NT2/D1 (cell line): ENCODE data around the gene SPECC1L.
A peak's percentile ranks its signal among the peaks of the same experiment; 100 is the strongest.

Experiments
- DNase-seq: peaks from one replicate; pipeline ENCODE4 v3.0.0-alpha.2; 2011; ENCODE audit warnings: low read depth, low spot score
- H3K27me3 ChIP-seq: 2 replicates; pipeline ENCODE4 v1.6.0; 2011; ENCODE audit warnings: mild to moderate bottlenecking; ENCODE audit not compliant: insufficient read length, insufficient read depth
- H3K36me3 ChIP-seq: 2 replicates; pipeline ENCODE4 v1.6.1; 2011; ENCODE audit warnings: mild to moderate bottlenecking, low read length, mixed read lengths; ENCODE audit not compliant: insufficient read depth, insufficient read length
- H3K4me1 ChIP-seq: 2 replicates; pipeline ENCODE4 v1.5.1; 2011; ENCODE audit not compliant: insufficient read depth, insufficient read length
- H3K4me3 ChIP-seq: 2 replicates; pipeline ENCODE4 v1.5.1; 2011; ENCODE audit warnings: low read depth; ENCODE audit not compliant: insufficient read length
- H3K9ac ChIP-seq: 2 replicates; pipeline ENCODE4 v1.6.0; 2011; ENCODE audit warnings: low read depth; ENCODE audit not compliant: insufficient read length
- H3K9me3 ChIP-seq: 2 replicates; pipeline ENCODE4 v1.5.1; 2011; ENCODE audit warnings: mild to moderate bottlenecking, low read length; ENCODE audit not compliant: insufficient read depth
- SUZ12 ChIP-seq: IDR thresholded peaks from 2 replicates; pipeline ENCODE4 v1.6.1; 2011; ENCODE audit not compliant: insufficient read length, insufficient read depth; ENCODE audit errors: extremely low read depth
- YY1 ChIP-seq: IDR thresholded peaks from 2 replicates; pipeline ENCODE4 v1.6.1; 2011; ENCODE audit not compliant: insufficient read length, insufficient read depth
- ZNF274 ChIP-seq: IDR thresholded peaks from 2 replicates; pipeline ENCODE4 v1.6.1; 2011; ENCODE audit warnings: mild to moderate bottlenecking, low read depth, low read length

The SPECC1L gene

GRCh38 chr22:24416611-24417010 lies 146.0 kb downstream of the SPECC1L start:
- Histone ChIP-seq H3K27me3 (no peaks in the 10 kb centered on the region), H3K9ac (no peak overlapping the region), H3K9me3 (no peaks in the 10 kb centered on the region), H3K36me3 (peaks cover 58% of the 10 kb centered on the region), H3K4me3 (no peak overlapping the region), H3K4me1 (peaks cover 15% of the 10 kb centered on the region)
- no peak for DNase-seq
- TF ChIP-seq ZNF274: no peak
- TF ChIP-seq SUZ12: no peak
- no peak for TF ChIP-seq YY1

DNA sequence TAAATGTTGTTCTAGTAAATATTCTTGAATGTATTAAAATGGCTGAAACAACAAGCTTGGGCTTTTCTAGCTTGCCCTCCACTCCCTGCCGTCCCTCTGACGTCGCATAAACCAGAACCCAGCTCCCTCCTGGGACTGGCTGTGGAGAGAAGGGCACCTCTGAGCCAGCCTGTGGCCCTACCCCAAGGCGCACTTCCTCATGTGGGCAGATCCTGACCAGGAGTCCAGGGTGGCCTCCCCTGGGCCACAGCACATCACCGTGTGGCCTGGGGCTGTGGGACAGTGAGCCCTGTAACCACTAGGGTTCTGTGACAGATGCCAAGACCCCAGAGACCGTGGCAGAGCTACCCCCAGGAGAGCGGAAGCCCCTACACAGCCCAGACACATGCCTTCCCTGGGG lies 146.6 kb downstream of the SPECC1L start:
- H3K9me3 ChIP-seq: no peaks in the 10 kb centered on the region
- no peaks in the 10 kb centered on the region for H3K27me3 ChIP-seq
- H3K4me3 ChIP-seq: no peak overlapping the region
- no peak for DNase-seq
- no peak overlapping the region for H3K9ac ChIP-seq
- H3K4me1 ChIP-seq: peaks cover 20% of the 10 kb centered on the region
- TF ChIP-seq SUZ12: no peak
- no peak for TF ChIP-seq YY1
- TF ChIP-seq ZNF274: no peak
- H3K36me3 ChIP-seq: peaks cover 53% of the 10 kb centered on the region

DNA sequence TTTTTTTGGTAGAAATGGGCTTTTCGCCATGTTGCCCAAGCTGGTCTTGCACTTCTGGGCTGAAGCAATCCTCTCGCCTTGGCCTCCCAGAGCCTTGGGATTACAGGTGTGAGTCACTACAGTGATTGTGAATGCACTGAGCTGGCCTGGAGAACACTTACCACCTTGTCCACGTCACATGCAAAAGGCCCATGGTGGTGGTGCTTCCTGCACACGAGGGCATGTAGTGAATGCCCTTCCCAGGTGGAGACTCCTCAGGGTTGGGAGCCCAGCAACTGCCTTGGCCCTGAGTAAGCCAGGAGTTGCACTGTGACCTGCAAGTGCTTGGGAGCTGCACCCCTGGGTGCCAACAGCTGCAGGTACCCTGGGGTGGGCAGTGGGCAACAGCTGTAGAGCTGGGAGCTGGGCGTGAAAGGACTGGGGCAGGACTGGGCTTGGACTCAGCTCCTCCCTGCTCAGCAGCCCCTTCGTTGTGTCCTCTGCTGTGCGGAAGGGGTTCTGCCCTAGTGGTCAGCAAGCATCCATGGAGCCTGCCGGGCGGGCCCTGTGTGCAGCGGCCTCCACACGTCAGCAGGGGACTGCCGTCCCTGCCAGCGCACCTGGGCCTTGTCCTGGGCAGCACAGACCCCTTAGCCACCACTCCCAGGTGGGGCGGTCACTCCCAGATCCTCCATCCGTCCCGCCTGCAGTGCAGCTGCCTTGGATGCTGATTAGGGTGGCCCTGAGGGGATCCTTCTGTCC lies 147.4 kb downstream of the SPECC1L start:
- TF ChIP-seq ZNF274 (no peak), SUZ12 (no peak), YY1 (no peak)
- DNase-seq: no peak
- peaks cover 45% of the 10 kb centered on the region for H3K36me3 ChIP-seq

GRCh38 chr22:24418786-24419474 lies 148.3 kb downstream of the SPECC1L start:
- Histone ChIP-seq H3K9me3 (no peaks in the 10 kb centered on the region), H3K4me1 (peaks cover 24% of the 10 kb centered on the region), H3K27me3 (no peaks in the 10 kb centered on the region), H3K36me3 (peaks cover 39% of the 10 kb centered on the region), H3K4me3 (no peak overlapping the region), H3K9ac (peak overlapping the region; percentile 1)
- no peak for DNase-seq
- TF ChIP-seq ZNF274: no peak
- TF ChIP-seq YY1: no peak
- TF ChIP-seq SUZ12: no peak

More for the DNA sequence above, 147.4 kb downstream of the SPECC1L start:
- peaks cover 24% of the 10 kb centered on the region for H3K4me1 ChIP-seq
- H3K9me3 ChIP-seq: no peaks in the 10 kb centered on the region
- H3K4me3 ChIP-seq: no peak overlapping the region
- no peak overlapping the region for H3K9ac ChIP-seq
- no peaks in the 10 kb centered on the region for H3K27me3 ChIP-seq

- Histone ChIP-seq H3K9me3 (no peaks in the 10 kb centered on the region), H3K9ac (no peak overlapping the region), H3K27me3 (peaks cover 2% of the 10 kb centered on the region), H3K36me3 (peaks cover 34% of the 10 kb centered on the region), H3K4me3 (no peak overlapping the region), H3K4me1 (peaks cover 24% of the 10 kb centered on the region)
- TF ChIP-seq YY1 (no peak), ZNF274 (no peak), SUZ12 (no peak)
- no peak for DNase-seq
Observed at GRCh38 chr22:24419475-24419850, 148.8 kb downstream of the SPECC1L start.

GRCh38 chr22:24420072-24420976 lies 149.7 kb downstream of the SPECC1L start:
- DNase-seq: no peak
- Histone ChIP-seq H3K4me3 (no peak overlapping the region), H3K9me3 (no peaks in the 10 kb centered on the region), H3K4me1 (peaks cover 24% of the 10 kb centered on the region), H3K36me3 (peaks cover 25% of the 10 kb centered on the region), H3K27me3 (peaks cover 8% of the 10 kb centered on the region), H3K9ac (peak overlapping the region; percentile 10)
- TF ChIP-seq SUZ12 (no peak), YY1 (no peak), ZNF274 (no peak)

GRCh38 chr22:24420977-24421343 lies 150.3 kb downstream of the SPECC1L start:
- H3K27me3 ChIP-seq: peaks cover 10% of the 10 kb centered on the region
- H3K9ac ChIP-seq: no peak overlapping the region
- DNase-seq: no peak
- no peak for TF ChIP-seq SUZ12
- no peak for TF ChIP-seq YY1
- no peak for TF ChIP-seq ZNF274
- no peak overlapping the region for H3K4me3 ChIP-seq
- H3K4me1 ChIP-seq: peaks cover 24% of the 10 kb centered on the region
- H3K36me3 ChIP-seq: peaks cover 19% of the 10 kb centered on the region
- no peaks in the 10 kb centered on the region for H3K9me3 ChIP-seq
